ENCODE data around the gene OR5K4. TPM values are rescaled to one million over a fixed set of nuclear protein-coding genes. Genes with fewer than 3 reads are reported as not detected.

The OR5K4 gene
- total and polyA plus RNA-seq, 2 donors from 2014 or later: not detected

GRCh38 chr3:98367464-98368246, 14.0 kb downstream of the OR5K4 start:
- H3K4me3 ChIP-seq (ENCODE audit: low read length in 3 of 3): no peak overlapping the region
- DNase-seq: no peak

GRCh38 chr3:98371186-98371585, 17.5 kb downstream of the OR5K4 start:
- FAIRE-seq (no peak), DNase-seq (no peak)
- Histone ChIP-seq H3K27me3 (ENCODE audit: control insufficient read depth, insufficient read depth, low read length) (no peaks in the 10 kb centered on the region), H3K27ac (ENCODE audit: low read depth in 2 of 2, low read length in 2 of 2) (no peak overlapping the region), H3K9me3 (ENCODE audit: control insufficient read depth in 2 of 3, insufficient read depth in 1 of 3, low read length in 3 of 3) (no peaks in the 10 kb centered on the region), H3K4me3 (ENCODE audit: low read length in 3 of 3) (no peak overlapping the region), H3K4me1 (ENCODE audit: control insufficient read depth in 2 of 3, insufficient read depth in 2 of 3, low read depth in 1 of 3, low read length in 3 of 3) (no peaks in the 10 kb centered on the region), H3K9ac (ENCODE audit: low read length in 3 of 3) (no peak overlapping the region), H3K36me3 (ENCODE audit: control insufficient read depth in 2 of 3, insufficient read depth in 3 of 3, low read length in 3 of 3) (no peaks in the 10 kb centered on the region)
- intact Hi-C loops (cut with DNase I): no loop called here
- no peak for TF ChIP-seq CTCF (IDR thresholded peaks at IDR 0.05; ENCODE audit: borderline replicate concordance, extremely low read depth, insufficient read depth)

More at GRCh38 chr3:98367464-98368246, 14.0 kb downstream of the OR5K4 start:
- no peaks in the 10 kb centered on the region for H3K27me3 ChIP-seq (ENCODE audit: control insufficient read depth, insufficient read depth, low read length)
- H3K4me1 ChIP-seq (ENCODE audit: control insufficient read depth in 2 of 3, insufficient read depth in 2 of 3, low read depth in 1 of 3, low read length in 3 of 3): no peaks in the 10 kb centered on the region
- H3K9ac ChIP-seq (ENCODE audit: low read length in 3 of 3): no peak overlapping the region
- H3K27ac ChIP-seq (ENCODE audit: low read depth in 2 of 2, low read length in 2 of 2): no peak overlapping the region
- FAIRE-seq: no peak
- no peaks in the 10 kb centered on the region for H3K9me3 ChIP-seq (ENCODE audit: control insufficient read depth in 2 of 3, insufficient read depth in 1 of 3, low read length in 3 of 3)
- TF ChIP-seq CTCF (IDR thresholded peaks at IDR 0.05; ENCODE audit: borderline replicate concordance, extremely low read depth, insufficient read depth): no peak
- H3K36me3 ChIP-seq (ENCODE audit: control insufficient read depth in 2 of 3, insufficient read depth in 3 of 3, low read length in 3 of 3): no peaks in the 10 kb centered on the region
- intact Hi-C loops (cut with DNase I): no loop called here

GRCh38 chr3:98371853-98372252, 18.2 kb downstream of the OR5K4 start:
- no peak for FAIRE-seq
- DNase-seq: no peak
- TF ChIP-seq CTCF (IDR thresholded peaks at IDR 0.05; ENCODE audit: borderline replicate concordance, extremely low read depth, insufficient read depth): no peak

More at GRCh38 chr3:98371853-98372252, 18.2 kb downstream of the OR5K4 start:
- H3K9me3 ChIP-seq (ENCODE audit: control insufficient read depth in 2 of 3, insufficient read depth in 1 of 3, low read length in 3 of 3): no peaks in the 10 kb centered on the region
- no peaks in the 10 kb centered on the region for H3K36me3 ChIP-seq (ENCODE audit: control insufficient read depth in 2 of 3, insufficient read depth in 3 of 3, low read length in 3 of 3)
- intact Hi-C loops (cut with DNase I): no loop called here
- no peak overlapping the region for H3K9ac ChIP-seq (ENCODE audit: low read length in 3 of 3)
- no peaks in the 10 kb centered on the region for H3K4me1 ChIP-seq (ENCODE audit: control insufficient read depth in 2 of 3, insufficient read depth in 2 of 3, low read depth in 1 of 3, low read length in 3 of 3)
- H3K27ac ChIP-seq (ENCODE audit: low read depth in 2 of 2, low read length in 2 of 2): no peak overlapping the region
- H3K27me3 ChIP-seq (ENCODE audit: control insufficient read depth, insufficient read depth, low read length): no peaks in the 10 kb centered on the region
- no peak overlapping the region for H3K4me3 ChIP-seq (ENCODE audit: low read length in 3 of 3)
